Globus pallidus (tissue), 1 donor: ENCODE measurements around the gene RFTN2.

Source experiments
- DNase-seq: peaks from one replicate; pipeline ENCODE4 v3.0.0-alpha.2; 2015; ENCODE audit warnings: low spot score

RFTN2 gene

GRCh38 chr2:197548582-197548981 is 126.8 kb downstream of the RFTN2 start:
- DNase-seq, result no peak

GRCh38 chr2:197547163-197547900 is 128.1 kb downstream of the RFTN2 start:
- DNase-seq, result no peak

- DNase-seq, result no peak
These were observed 132.2 kb downstream of the RFTN2 start for GRCh38 chr2:197543206-197543605.

- DNase-seq, result no peak
These were observed 135.7 kb downstream of the RFTN2 start for GRCh38 chr2:197539734-197540133.

GRCh38 chr2:197538412-197538811 is 137.0 kb downstream of the RFTN2 start:
- no peak for DNase-seq
